Endometrium (tissue), 2 donors: ENCODE measurements around the gene NINL.
"Not testable (repeated sequence)": the region's sequence is repeated elsewhere in the genome, so short reads cannot be mapped to it uniquely, and the experiment has no call there.

Source experiments
- FAIRE-seq: peaks from 2 replicates; lab custom pipeline; 2012; peaks lifted over from hg19 to GRCh38; lab: Jason Lieb, UNC
- donor health status: control.
- donor health status: control.

Gene NINL

DNA sequence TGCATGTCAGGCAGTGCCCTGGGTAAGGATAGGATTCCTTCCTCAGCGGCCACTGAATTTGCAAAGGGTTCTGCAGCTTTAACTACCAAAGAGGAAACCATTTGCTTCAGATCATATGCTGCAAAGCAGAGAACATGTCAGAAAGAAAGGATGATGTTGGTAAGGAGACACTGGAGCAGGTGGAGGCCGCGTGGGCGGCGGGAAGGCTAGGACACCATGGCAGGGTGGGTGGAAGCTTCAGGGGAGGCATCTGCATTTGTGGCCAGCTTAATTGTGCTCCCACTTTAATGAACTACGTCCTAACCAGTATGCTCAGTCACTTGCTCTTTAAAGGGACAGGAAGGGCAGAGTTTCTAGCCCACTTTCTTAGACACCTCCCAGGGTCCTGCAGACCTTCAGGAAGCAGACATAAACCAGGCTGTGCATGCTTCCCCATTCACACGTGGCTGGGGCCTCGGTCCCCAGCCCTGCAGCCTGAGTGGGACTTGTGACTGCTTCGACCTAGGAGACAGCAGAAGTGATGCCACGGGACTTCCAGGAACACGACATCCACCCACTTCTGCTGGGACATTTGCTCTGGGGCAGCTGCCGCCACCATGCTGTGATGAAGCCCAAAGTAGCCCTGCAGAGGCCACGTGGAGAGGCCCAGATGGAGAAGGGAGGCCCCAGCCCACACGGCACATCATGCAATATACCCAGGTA lies 101.7 kb downstream of the NINL start:
- FAIRE-seq, result no peak

DNA sequence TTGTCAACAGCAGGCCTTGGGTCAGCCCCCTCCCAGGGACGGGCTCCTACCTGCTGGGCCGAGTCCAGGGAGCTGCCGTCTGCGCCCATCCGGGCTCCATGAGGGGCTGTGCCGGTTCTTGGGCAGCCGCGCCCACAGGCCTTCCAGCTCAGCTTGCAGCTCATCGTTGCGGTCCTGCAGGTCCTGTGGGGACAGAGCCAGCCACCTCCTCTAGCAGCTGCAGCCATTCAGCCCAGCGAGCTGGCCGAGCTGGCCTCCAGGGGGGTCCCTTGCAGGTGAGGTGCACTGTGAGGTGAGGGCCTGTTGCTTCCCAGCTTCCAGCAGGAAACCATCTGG lies 103.4 kb downstream of the NINL start:
- no peak for FAIRE-seq

DNA sequence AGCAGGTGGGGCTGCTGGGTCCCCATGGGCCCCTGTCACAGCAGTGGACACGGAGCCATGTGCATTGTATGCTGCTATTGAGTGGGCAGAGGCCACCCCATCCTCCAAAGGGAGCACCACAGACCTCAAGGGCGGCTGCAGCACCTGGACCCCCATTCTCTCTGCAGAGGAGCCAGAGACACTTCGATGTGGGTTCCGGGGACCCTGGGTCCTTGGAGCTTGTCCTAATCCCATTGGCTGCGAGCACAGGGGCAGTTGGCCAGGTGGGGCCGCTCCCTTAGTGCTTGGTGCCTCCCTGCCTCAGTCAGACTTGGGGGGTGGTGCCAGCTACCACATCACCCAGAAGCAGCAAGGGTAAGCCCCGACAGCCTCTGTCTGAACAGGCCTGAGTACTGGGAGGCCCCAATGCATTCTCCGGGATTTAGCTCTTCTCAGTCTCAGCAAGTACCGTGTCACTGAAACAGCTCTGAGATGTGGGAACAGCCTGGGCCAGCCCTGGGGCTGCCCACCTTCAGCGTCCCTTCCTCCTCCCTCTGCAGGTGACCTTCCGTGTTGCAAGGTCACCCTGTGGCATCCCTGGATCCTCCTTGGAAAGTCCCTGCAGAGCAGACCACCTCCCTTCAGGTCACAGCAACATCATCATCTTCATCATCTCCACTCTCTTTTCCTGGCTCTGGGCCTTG lies 104.0 kb downstream of the NINL start:
- FAIRE-seq, result no peak

DNA sequence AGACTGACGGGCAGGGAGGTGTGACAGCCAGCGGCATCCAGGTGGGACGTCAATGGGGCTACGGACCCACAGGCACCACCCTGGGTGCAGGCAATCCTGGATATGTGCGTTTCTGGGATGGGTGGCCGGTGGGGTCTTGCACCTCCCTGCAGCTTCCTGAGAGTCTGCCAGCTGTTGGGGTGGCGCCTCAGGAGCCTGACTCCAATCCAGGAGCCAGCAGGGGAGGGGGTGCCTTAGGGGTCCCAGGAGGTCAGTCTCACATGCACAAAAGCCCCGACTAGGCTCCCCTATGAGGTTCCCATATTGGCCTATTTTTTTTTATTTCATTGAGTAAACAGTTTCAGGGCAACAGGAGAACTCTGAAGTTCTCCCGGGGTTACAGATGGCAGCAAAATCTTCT lies 104.5 kb downstream of the NINL start:
- no peak for FAIRE-seq

DNA sequence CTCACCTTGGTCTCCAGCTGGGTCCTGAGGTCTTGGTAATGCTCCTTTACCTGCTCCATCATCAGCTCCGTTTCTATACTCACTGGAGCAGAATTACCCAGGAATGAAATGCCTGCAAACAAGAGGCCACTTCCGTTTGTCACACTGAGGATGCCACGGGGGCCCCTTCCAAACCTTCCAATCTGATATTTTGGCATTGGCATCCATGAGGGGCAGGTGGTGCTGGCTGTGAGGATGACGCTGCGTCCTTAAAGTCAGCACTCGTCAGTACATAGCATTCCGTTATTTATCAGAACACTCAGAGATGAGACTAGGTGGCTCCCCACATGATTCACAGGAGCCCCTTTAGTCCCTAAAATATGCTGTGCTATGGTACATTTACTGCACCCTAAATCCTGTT lies 105.2 kb downstream of the NINL start:
- no peak for FAIRE-seq

DNA sequence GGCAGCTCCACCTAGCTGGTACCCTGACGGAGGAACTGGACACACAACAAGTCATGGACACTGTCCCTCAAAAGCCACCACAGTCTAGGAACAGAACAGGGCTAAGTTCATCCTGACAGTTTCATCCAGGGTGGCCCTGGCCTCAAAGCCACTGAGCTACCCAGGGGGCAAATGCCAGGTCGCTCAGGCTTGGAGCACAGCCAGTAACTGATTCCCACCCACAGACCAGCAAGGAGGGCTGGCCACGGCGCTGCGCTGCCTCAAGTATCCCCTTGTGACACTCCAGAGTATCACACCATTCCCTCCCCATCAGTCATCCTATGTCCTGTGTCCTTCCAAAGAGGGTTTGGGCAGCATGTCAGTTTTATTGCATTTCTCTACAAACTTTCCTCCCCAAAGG lies 105.7 kb downstream of the NINL start:
- FAIRE-seq, result no peak

DNA sequence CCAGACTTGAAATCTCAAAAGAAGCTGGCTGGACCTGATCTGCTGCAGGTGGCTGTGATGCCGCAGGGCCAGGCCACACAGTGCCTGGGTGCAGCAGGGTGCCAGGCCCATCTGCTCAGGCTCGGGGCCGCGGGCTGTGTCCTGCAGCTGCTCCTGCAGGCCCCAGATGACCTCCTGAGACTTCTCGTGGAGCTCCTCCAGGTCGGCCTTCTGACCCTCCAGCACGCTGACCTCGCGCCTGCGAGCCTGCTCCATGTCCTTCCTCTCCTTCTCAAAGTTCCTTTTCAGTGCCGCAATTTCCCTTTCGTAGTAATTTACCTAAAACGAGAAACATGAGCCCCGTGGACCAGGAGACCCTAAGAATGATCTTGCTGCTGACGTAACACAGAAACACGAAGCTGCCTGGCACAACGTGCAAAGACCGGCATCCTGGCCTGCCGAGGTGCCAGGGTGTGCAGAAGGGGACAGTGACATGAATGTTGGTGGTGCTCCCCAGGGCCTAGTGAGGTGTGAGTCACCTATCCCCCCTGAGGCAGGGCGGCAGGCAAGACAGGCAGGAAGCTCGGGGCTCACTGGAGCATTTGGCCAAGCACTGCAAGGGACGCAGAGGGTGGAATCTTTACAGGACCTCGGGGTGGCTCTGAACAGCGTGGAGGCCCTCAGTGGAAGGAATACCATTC lies 106.3 kb downstream of the NINL start:
- FAIRE-seq, result no peak

DNA sequence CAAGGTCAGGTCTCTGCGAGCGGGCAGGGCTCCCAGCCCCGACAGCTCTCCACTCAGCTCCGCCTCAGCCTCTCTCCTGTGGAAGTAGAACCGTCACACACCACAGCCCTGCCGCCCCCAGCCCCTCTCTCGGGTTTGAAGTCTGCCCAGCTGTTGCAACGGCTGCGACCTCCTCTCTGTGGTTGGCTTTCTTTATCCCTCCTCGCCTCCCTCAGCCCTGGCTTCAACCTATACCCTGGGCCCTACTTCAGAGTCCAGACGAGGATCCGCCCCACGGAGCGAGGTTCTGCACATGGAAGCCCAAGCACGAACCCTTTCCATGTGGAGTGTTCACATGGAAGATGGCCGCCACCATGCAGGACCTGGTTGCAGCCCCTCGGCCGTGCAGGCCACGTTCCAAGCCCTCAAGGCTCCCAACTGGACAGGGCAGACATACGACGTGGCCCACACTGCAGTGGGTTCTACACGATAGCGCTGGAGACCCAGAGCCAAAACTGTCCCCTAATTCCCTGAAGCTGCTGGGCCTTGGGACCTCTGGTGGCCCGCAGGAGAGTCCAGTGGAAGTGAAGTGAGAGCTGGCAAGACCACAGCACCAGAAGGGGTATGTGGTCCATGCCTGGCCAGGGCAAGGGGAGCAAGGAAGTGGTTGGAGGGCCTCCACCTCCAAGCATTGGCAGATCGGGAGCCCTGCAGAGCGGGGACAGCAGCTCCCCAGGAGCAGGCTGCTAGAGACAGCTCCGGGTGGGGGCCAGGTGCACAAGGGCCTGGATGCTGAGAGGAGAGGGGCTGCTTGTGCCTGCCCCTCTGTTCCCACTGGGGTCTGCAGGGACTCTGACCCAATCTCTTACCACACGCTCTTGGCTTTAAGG lies 108.1 kb downstream of the NINL start:
- FAIRE-seq, result no peak

DNA sequence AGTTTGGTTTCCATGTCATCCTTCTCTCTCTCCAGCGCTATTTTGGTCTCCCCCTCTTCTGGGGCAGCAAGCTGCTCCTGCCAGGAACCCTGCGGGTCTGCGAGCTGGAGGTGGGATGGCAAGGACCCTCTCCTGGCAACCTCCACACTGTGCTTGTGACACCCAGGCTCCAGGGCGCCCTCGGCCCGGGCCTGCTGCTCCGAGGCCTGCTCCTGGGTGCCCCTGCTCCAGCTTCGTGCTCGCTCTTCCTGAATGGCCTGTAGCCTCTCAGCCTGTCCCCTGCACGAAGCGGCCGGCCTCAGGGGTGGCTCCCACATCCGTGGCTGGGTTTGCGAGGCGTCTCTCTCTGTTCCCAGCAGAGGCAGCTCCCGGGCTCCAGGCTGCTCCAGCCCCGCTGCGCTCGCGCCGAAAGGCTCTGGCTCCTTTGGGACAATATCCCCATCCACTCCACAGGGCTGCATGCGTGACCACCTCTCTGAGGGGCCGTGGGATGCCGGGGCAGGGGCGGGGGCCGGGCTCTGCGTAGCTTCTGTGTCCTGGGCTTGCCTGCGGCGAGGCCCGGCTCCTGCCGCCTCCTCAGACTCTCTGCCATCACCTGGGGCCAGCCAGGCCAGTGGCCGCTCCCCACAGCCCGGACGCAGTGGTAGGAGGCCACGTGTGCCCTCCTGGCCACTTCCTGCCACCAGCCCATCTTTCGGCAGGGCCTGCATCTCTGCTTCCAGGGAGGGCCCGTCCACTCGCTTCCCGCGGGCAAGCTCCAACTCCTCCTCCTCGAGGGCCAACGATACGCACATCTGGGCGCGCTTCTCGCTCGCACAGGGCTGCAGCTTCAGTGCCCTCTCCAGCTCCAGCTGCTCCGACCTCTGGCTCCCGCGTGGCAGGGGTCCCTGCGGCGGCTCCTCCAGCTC lies 109.0 kb downstream of the NINL start:
- no peak for FAIRE-seq

DNA sequence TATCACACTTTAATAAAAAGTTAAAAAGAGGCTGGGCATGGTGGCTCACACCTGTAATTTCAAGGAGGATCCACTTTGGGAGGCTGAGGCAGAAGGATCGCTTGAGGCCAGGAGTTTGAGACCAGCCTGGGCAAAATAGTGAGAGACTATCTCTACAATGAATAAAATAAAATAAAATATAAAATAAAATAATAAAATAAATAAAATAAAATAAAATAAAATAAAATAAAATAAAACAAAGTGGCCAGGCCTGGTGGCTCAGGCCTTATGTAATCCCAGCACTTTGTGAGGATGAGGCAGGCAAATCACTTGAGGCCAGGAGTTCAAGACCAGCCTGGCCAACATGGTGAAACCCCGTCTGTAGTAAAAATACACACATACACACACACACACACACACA lies 112.0 kb downstream of the NINL start:
- FAIRE-seq, result not testable (repeated sequence)

DNA sequence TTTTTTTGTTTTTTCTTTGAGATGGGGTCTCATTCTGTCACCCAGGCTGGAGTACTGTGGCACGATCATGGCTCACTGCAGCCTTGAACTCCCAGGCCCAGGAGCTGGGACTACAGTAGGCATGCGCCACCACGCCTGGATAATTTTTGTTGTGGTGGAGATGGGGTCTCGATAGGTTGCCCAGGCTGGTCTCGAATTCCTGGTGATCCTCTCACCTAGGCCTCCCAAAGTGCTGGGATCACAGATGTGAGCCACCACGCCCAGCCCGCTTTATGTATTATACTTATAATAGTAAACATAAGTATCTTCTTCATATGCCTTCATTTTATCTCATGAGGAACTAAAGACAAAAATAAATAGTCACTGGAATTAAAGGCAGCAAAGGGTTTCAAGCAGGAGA lies 114.3 kb downstream of the NINL start:
- FAIRE-seq, result no peak

DNA sequence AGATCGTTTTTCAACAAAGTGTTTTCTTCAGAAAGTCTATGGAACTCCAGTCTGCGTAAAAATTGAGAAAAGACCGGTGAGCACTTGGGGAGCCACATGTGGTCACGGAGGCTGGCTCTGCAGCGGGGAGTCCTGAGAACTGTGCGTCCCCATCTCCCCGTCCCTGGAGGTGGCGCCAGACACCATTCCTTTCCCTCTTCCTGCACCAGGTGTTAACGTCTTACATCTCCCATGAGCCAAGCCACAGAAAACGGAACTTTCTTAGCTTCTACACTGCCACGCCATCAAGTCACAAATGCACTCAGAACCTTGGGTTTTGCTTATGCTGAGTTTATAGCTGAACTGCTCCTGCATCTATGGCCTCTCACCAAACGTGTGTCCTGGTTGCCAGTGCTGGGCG lies 115.3 kb downstream of the NINL start:
- no peak for FAIRE-seq

DNA sequence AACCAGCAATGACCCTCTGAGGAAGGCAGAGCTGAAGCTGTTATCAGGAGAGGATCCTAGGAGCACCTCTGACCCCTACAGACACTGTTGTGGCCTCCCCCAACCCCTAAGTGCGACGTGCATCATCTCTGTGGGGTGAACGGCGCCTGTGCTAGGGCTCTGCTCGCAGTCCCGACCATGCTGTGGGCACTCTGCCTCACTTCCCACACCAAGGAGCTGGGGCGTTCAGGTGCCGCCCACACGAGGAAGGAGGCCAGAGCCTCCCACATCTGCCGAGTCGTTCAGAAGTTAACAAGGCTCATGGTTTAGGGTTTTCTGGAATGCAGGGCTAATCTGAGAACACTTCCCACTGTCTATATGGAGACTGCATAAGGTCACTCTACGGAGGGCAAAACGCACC lies 115.8 kb downstream of the NINL start:
- no peak for FAIRE-seq

DNA sequence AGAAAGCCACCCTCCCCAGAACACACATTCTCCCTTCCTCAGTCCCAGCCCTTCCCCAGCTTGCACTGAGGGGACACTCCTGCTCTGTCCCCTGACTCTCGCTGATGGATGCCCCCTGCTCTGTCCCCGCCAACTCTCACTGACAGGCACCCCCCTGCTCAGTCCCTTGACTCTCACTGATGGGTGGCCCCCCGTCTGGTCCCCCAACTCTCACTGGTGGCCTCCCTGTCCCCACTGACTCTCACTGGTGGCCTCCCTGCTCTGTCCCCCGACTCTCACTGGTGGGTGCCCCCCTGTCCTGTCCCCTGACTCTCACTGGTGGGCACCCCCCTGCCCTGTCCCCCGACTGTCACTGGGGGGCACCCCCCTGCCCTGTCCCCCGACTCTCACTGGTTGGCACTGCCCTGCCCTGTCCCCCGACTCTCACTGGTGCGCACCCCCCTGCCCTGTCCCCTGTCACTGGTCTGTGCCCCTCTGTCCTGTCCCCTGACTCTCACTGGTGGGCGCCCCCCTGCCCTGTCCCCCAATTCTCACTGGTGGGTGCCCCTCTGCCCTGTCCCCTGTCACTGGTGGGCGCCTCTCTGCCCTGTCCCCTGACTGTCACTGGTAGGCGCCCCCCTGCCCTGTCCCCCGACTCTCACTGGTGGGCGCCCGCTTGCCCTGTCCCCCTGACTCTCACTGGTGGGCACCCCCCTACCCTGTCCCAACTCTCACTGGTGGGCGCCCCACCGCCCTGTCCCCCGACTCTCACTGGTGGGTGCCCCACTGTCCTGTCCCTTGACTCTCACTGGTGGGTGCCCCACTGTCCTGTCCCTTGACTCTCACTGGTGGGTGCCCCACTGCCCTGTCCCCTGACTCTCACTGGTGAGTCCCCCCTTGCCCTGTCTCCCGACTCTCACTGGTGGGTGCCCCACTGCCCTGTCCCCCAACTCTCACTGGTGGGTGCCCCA lies 116.9 kb downstream of the NINL start:
- FAIRE-seq, result no peak

DNA sequence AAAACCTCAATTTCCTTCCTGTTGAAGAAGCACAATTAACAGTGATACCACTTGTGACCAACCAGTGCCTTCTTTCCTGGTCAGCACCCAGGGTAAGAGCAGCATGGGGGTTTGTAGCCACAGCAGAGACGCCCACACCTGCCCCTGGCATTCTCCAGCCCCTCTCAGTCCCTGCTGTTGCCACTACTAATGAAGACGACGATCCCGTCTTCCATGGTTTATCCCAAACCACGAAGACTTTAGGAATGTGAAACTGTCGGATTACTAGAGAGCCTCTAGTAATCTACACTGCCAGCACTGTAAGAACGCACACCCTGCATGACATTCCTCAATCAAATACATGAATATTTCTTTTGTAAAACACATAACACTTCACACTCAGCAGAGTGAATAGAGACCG lies 117.9 kb downstream of the NINL start:
- no peak for FAIRE-seq

DNA sequence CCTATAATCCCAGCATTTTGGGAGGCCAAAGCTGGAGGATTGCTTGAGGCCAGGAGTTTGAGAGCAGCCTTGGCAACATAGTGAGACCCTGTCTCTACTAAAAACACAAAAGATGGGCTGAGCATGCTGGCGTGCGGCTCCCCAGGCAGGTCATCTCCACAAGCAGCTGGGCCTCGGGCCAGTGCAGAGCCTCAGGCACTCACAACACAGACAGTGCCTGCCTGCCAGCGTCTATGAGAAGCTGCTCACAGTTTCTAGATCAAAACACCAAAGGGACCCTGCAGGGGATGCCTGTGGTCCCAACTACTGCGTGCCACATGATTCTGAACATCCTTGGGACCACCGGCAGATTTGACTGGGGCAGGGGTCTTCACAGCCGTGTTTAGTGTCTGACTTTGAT lies 118.5 kb downstream of the NINL start:
- FAIRE-seq, result no peak

DNA sequence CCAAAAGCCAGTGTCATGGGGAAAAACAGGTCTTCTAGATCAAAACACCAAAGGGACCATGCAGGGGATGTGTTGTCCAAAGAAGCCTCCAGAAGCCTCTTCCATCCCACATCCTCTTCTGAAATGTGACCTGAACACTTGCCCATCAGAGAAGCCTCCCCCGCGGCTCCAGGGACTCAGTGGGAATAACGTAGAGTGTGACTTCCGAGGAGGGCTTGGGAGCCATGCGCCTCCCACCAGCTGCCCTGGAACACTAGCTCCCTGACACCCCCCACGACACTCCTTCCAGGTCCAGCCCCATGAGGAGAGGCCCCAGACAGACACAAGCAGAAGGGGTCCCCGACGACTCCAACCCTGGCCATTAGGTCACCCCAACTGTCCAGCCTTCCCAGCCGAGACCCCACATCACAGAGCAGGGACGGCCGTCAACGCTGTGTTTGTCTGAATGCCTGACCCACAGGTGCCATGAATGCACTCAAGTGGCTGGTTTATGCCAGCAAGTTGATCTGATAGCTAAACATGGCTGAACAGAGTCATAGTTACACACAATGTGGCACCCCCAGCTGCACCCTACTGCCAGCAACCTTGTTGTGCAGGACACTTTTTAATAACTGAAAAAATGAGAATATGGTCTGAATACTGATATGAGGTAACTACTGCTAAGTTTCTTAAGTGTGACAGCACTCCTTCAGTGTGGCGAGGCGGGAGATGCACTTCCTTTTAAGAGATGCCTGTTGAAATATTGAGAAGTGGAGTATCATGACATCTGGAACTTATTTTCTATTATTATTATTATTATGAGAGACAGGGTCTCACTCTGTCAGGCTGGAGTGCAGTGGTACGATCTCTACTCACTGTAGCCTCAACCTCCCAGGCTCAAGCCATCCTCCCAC lies 119.8 kb downstream of the NINL start:
- FAIRE-seq, result no peak

DNA sequence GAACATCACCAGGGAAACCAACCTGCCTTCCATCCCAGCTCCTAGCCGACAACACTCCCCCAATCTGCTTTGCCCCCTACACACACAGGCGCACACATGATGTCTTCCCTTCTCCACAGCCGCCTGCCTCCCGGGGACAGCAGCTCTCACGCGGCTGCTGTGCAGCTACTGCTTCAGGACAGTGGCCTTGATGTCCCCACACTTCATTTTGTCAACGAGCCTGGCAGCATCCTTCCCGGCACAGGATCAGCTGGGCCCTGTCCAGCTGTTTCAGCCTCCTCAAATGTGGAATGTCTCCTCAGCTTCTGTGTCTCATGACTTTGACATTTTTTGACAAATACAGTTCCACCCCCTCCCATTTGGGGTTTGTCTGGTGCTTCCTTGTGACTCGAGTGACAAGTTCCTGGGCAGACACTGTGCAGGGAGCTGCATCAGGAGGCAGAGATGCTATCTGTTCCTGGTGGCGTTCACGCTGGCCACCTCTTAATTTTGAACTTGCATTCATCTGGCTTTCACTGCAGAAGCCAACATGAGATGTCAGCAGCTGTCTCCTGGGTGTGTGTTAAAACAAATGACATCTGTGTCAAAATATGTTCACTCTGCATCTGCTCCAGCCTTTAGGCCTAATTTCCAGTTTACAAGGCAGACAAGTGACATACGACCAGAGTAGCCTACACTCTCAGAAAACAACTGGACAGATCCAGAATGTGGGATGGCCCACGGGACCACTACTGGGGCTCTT lies 120.7 kb downstream of the NINL start:
- no peak for FAIRE-seq
